Measurements from ENCODE around the gene POLR2B.

POLR2B gene

GRCh38 chr4:57064120-57064519 lies 85.4 kb downstream of the POLR2B start:
- Histone ChIP-seq H3K27ac (ENCODE audit: low read depth, low read length) (no peak overlapping the region), H3K4me3 (ENCODE audit: insufficient read depth, low read length, poor library complexity, severe bottlenecking) (no peak overlapping the region), H3K9ac (ENCODE audit: low read length) (no peak overlapping the region), H3K4me2 (ENCODE audit: low read depth, low read length, poor library complexity, severe bottlenecking) (no peak overlapping the region), H3F3A (ENCODE audit: insufficient read depth) (no peaks in the 10 kb centered on the region), H3K36me3 (ENCODE audit: low read length) (no peaks in the 10 kb centered on the region), H3K79me2 (ENCODE audit: insufficient read depth, low read length) (no peaks in the 10 kb centered on the region), H3K9me2 (replicated peaks; ENCODE audit: insufficient read depth, low read length) (no peaks in the 10 kb centered on the region), H4K20me1 (ENCODE audit: low read depth, low read length) (no peaks in the 10 kb centered on the region), H2AFZ (ENCODE audit: low read depth, low read length, severe bottlenecking) (no peak overlapping the region), H3K27me3 (ENCODE audit: low read length) (no peaks in the 10 kb centered on the region), H3K9me3 (ENCODE audit: insufficient read depth, low read length) (no peaks in the 10 kb centered on the region)
- no peak for TF ChIP-seq EZH2phosphoT487 (conservative IDR thresholded peaks at IDR 0.05; ENCODE audit: low read length)
- TF ChIP-seq, protein P1, sequence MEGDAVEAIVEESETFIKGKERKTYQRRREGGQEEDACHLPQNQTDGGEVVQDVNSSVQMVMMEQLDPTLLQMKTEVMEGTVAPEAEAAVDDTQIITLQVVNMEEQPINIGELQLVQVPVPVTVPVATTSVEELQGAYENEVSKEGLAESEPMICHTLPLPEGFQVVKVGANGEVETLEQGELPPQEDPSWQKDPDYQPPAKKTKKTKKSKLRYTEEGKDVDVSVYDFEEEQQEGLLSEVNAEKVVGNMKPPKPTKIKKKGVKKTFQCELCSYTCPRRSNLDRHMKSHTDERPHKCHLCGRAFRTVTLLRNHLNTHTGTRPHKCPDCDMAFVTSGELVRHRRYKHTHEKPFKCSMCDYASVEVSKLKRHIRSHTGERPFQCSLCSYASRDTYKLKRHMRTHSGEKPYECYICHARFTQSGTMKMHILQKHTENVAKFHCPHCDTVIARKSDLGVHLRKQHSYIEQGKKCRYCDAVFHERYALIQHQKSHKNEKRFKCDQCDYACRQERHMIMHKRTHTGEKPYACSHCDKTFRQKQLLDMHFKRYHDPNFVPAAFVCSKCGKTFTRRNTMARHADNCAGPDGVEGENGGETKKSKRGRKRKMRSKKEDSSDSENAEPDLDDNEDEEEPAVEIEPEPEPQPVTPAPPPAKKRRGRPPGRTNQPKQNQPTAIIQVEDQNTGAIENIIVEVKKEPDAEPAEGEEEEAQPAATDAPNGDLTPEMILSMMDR (IDR thresholded peaks at IDR 0.05; ENCODE audit: insufficient read depth, low read length, poor library complexity, severe bottlenecking): no peak

GRCh38 chr4:57064811-57065711 lies 86.4 kb downstream of the POLR2B start:
- no peak overlapping the region for H3K9ac ChIP-seq (ENCODE audit: low read length)
- H3K27me3 ChIP-seq (ENCODE audit: low read length): no peaks in the 10 kb centered on the region
- no peak overlapping the region for H3K27ac ChIP-seq (ENCODE audit: low read depth, low read length)
- no peaks in the 10 kb centered on the region for H4K20me1 ChIP-seq (ENCODE audit: low read depth, low read length)
- no peak overlapping the region for H2AFZ ChIP-seq (ENCODE audit: low read depth, low read length, severe bottlenecking)
- H3K9me3 ChIP-seq (ENCODE audit: insufficient read depth, low read length): no peaks in the 10 kb centered on the region
- H3K9me2 ChIP-seq (replicated peaks; ENCODE audit: insufficient read depth, low read length): no peaks in the 10 kb centered on the region
- H3K36me3 ChIP-seq (ENCODE audit: low read length): no peaks in the 10 kb centered on the region
- H3K4me2 ChIP-seq (ENCODE audit: low read depth, low read length, poor library complexity, severe bottlenecking): no peak overlapping the region
- H3F3A ChIP-seq (ENCODE audit: insufficient read depth): no peaks in the 10 kb centered on the region
- no peak for TF ChIP-seq EZH2phosphoT487 (conservative IDR thresholded peaks at IDR 0.05; ENCODE audit: low read length)
- TF ChIP-seq, protein P1 (IDR thresholded peaks at IDR 0.05; ENCODE audit: insufficient read depth, low read length, poor library complexity, severe bottlenecking): no peak
- no peak overlapping the region for H3K4me3 ChIP-seq (ENCODE audit: insufficient read depth, low read length, poor library complexity, severe bottlenecking)
- H3K79me2 ChIP-seq (ENCODE audit: insufficient read depth, low read length): no peaks in the 10 kb centered on the region

DNA sequence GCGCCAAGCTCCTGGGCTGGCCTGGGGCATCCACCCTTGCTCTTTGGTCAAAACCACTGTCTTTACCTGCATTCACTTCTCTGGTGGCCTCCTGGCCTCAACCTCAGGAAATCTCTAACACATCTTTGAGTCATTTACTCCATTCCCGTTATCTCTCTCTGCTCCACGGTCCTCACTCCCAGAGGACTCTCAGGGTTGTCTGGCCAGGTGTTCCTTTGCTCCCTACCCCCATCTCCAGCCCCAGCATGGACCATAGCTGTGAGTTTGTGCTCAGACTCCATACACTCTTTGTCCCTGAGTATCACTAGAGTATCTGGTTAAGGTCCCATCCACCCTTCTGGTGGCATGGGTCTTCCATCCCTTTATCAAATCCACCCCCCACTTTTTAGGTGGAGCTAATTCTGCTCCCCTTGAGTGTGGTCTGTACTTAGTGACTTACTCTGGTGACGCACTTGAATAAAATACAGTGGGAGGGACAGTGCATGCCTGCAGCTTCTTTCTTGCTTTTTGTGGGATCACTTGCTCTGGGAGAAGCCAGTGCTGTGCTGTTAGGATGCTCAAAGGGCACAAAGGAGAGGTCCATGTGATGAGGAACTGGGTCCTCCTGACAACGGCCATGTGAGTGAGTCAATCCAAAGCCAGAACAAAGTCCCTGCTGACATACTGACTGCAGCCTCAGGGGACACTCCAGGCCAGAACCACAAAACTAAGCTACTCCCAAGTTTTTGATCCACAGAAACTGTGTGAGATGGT lies 87.2 kb downstream of the POLR2B start:
- Histone ChIP-seq H3K4me3 (ENCODE audit: insufficient read depth, low read length, poor library complexity, severe bottlenecking) (no peak overlapping the region), H3K4me2 (ENCODE audit: low read depth, low read length, poor library complexity, severe bottlenecking) (no peak overlapping the region)

More for the DNA sequence above, 87.2 kb downstream of the POLR2B start:
- Histone ChIP-seq H3K9ac (ENCODE audit: low read length) (no peak overlapping the region), H2AFZ (ENCODE audit: low read depth, low read length, severe bottlenecking) (no peak overlapping the region), H4K20me1 (ENCODE audit: low read depth, low read length) (no peaks in the 10 kb centered on the region), H3K27ac (ENCODE audit: low read depth, low read length) (no peak overlapping the region), H3K9me2 (replicated peaks; ENCODE audit: insufficient read depth, low read length) (no peaks in the 10 kb centered on the region), H3K36me3 (ENCODE audit: low read length) (no peaks in the 10 kb centered on the region), H3K79me2 (ENCODE audit: insufficient read depth, low read length) (no peaks in the 10 kb centered on the region), H3K9me3 (ENCODE audit: insufficient read depth, low read length) (no peaks in the 10 kb centered on the region), H3K27me3 (ENCODE audit: low read length) (no peaks in the 10 kb centered on the region), H3F3A (ENCODE audit: insufficient read depth) (no peaks in the 10 kb centered on the region)
- TF ChIP-seq, protein P1 (IDR thresholded peaks at IDR 0.05; ENCODE audit: insufficient read depth, low read length, poor library complexity, severe bottlenecking): no peak
- no peak for TF ChIP-seq EZH2phosphoT487 (conservative IDR thresholded peaks at IDR 0.05; ENCODE audit: low read length)
